Fibroblast of skin of right biceps (primary cell): ENCODE results near the gene IAPP.
"Not testable (repeated sequence)": the region's sequence is repeated elsewhere in the genome, so short reads cannot be mapped to it uniquely, and the experiment has no call there.

Experiments used
- DNase-seq: peaks from one replicate; pipeline ENCODE4 v3.0.0-alpha.2; 2013

IAPP gene

GRCh38 chr12:21381320-21381719 is 8.6 kb downstream of the IAPP start:
- DNase-seq, result not testable (repeated sequence)

GRCh38 chr12:21384261-21384660 is 11.6 kb downstream of the IAPP start:
- no peak for DNase-seq

- DNase-seq, result no peak
Measured at GRCh38 chr12:21387174-21387573, 14.5 kb downstream of the IAPP start.

GRCh38 chr12:21392384-21392783 is 19.7 kb downstream of the IAPP start:
- no peak for DNase-seq

GRCh38 chr12:21394828-21395626 is 22.3 kb downstream of the IAPP start:
- DNase-seq, result not testable (repeated sequence)

GRCh38 chr12:21413369-21414277 is 40.9 kb downstream of the IAPP start:
- no peak for DNase-seq

- DNase-seq, result peak; percentile 35
Measured at GRCh38 chr12:21416511-21417121, 43.9 kb downstream of the IAPP start.

- not testable (repeated sequence) for DNase-seq
Measured at GRCh38 chr12:21418398-21418797, 45.7 kb downstream of the IAPP start.

- DNase-seq, result not testable (repeated sequence)
Measured at GRCh38 chr12:21419009-21419699, 46.5 kb downstream of the IAPP start.

- peak; percentile 8 for DNase-seq
Measured at GRCh38 chr12:21428241-21428640, 55.5 kb downstream of the IAPP start.
